HG02623 (cell line): ENCODE results near the gene NCKAP5.

Experiments
- ATAC-seq: cut with Tn5 transposase; IDR thresholded peaks from one replicate; pipeline ENCODE4 v1.9.1; 2021; ENCODE audit warnings: moderate library complexity; ENCODE audit not compliant: unreplicated experiment

The NCKAP5 gene

DNA sequence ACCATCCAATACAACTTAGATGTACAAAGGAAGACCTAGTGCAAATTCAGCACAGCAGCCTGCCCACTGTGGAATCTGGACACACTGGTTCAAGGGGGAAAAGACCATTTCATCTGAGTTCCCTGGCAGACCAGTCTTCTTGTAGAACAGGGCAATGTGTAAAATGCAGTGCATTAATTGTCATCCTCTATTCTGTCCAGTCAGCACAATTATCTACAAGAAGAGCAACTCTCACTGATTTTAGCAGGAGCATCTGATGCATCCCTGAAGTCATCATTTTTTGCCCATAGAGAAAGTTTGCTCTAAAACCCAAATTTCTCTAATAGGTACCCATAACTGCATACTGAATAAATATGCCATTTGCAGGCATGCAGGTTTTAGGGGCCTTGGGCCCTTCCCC, 816.4 kb downstream of the NCKAP5 start:
- ATAC-seq = no peak

DNA sequence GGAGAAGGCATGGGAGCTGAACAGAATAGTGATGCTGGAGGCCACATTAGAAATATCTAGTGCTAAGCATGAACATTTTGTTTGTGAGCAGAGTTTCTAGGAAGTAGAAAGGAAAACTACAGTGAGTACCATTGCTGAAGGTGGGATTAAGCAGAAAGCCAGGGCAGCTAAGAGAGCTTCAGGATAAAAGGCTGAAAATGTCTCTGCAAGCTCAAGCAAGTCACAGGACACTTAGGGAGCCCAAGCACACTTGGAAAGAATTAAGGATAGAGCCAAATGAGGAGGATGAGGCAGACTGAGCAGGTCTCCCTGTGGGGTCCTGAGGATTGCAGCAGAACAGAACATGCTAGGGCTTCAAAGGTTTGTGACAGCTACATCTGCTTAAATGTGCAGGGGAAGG, 817.7 kb downstream of the NCKAP5 start:
- no peak for ATAC-seq

GRCh38 chr2:132747046-132747445, 821.2 kb downstream of the NCKAP5 start:
- ATAC-seq = no peak

- no peak for ATAC-seq
Observed at GRCh38 chr2:132741754-132742153, 826.5 kb downstream of the NCKAP5 start.

GRCh38 chr2:132740081-132740720, 828.1 kb downstream of the NCKAP5 start:
- ATAC-seq = no peak

DNA sequence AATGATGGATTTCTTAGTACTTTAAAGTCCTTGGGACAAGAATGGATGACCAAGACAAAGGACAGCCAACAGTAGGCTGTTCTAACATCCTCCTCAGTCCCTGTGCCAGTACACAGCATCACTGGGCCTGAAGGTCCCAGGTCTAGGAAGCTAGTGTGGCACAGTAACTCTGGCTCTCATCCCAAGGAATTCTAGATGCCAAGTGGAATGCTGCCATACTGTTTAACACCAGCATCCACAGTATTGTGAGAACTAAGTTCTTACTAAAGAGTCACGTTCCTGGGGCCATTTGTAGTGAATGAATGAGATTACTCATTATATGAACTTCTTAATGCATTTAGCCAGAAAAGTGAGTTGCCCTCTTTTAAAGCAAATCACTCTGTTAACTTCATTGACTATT, 830.0 kb downstream of the NCKAP5 start:
- ATAC-seq = no peak

DNA sequence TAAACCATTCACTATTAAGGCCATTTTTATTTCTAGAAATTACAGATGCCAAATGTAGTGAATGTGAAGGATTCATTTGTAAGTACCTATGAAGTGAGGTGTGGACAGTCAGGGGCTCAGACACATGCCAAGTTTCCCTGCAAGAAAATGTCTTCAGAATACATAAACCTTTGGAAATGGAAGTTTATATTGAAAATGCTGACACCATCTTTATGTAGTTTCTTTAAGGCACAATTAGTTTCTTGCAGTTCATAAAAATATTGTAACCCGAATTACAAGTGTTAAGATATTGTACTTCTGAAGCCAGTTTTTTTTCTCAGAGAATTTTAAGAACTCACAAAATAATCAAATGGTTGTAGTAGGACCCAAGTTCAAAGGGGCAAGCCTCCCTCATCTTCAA, 832.2 kb downstream of the NCKAP5 start:
- ATAC-seq = no peak

- no peak for ATAC-seq
Observed at GRCh38 chr2:132734961-132735360, 833.3 kb downstream of the NCKAP5 start.

DNA sequence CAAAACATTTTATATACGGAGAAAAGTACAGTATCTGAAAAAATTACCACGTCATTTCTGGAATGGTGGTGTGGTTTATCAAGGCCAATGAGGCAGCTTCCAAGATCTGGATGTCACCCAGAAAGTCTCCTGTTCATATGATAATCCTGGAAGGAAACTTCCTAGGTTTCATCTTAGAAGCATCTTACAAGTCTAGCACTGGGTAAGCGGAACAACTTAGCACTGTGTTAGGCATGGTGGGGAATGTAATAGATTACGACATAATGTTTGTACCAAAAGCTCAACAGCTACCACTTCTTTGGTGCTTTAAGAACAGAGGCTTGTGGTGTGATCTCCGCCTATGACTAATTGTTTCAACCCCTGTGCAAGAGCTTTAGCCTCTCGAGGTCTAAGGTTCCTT, 835.2 kb downstream of the NCKAP5 start:
- ATAC-seq = no peak

GRCh38 chr2:132732694-132733093, 835.6 kb downstream of the NCKAP5 start:
- ATAC-seq = no peak

DNA sequence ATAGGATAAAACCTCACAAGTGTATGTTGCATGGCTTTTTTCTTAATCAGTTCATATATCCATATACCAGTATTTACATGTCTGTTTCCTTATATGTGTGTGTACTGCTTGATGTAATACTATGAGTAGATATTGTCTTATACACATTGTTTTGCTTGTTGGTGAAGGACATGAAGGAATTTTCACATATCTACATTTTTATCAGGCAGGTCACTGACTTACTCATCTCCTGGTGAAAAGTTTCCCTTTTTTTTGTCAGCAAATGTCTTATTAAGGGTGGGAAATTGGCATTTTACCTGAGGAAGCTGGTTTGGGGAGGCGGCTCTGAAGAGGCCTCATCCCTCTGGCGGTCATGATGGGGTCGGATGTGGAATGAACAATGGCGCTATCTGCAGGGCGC, 836.8 kb downstream of the NCKAP5 start:
- no peak for ATAC-seq

- ATAC-seq = no peak
Observed at GRCh38 chr2:132730611-132731010, 837.7 kb downstream of the NCKAP5 start.

GRCh38 chr2:132729522-132729921, 838.7 kb downstream of the NCKAP5 start:
- ATAC-seq = no peak

- no peak for ATAC-seq
Observed at GRCh38 chr2:132726155-132726554, 842.1 kb downstream of the NCKAP5 start.

- no peak for ATAC-seq
Observed at GRCh38 chr2:132725748-132726147, 842.5 kb downstream of the NCKAP5 start.

- ATAC-seq = no peak
Observed at GRCh38 chr2:132725148-132725547, 843.1 kb downstream of the NCKAP5 start.

- no peak for ATAC-seq
Observed at GRCh38 chr2:132721938-132722337, 846.3 kb downstream of the NCKAP5 start.

DNA sequence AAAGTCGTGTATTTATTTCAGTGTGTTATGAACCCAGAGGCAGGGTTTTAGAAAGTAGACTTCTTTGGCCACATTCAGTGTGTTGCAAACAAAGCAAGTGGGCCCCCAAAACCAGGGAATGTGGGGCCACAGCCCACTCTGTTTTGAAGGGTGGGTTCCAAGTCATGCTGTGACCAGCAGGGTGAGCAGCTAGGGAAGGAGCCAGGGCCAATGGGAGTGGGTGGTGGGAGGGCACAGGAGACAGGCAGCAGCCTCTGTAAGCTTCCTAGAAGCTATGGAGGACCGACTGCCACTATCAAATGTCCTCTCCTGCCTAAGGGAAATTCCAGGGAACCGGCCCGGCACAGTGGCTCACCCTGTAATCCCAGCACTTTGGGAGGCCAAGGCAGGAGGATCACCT, 847.9 kb downstream of the NCKAP5 start:
- no peak for ATAC-seq

DNA sequence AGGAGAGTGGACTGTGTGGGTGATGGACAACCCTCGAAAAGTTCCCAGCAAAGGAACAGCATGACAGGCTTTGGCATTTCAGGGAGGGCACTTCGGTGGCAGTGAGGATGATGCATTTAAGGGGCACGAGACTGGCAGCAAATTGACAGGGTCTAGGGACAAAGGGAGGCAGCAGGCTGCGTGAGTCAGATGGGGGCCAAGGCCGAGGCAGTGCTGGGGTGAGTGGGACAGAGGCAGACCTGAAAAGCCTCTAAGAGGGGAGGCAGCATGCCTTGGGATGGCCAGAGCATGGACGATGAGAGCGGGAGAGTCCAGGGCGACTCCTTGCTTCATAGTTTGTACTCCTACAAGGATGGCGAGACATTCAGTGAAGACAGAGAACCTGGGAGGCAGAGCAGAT, 848.8 kb downstream of the NCKAP5 start:
- no peak for ATAC-seq

DNA sequence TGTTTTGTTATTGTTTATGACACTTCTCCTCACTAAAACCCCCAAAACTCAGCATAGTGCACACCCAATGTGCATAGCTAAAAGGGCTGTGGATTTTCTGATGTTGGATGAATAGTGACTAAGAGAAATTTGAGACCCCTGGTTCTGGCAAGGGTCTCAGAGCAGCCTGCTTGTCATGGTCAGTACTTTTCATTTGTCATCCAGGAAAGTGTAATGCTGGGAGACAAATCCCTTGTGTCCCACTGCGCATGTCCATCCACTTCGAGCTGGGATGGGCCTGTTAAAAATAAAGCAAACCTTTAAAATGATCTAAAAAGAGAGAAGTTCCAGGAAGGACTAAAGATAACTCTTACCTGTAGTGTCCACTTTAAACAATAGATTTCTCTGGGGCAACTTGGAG, 851.3 kb downstream of the NCKAP5 start:
- ATAC-seq = no peak

- ATAC-seq = no peak
Observed at GRCh38 chr2:132715386-132716351, 852.6 kb downstream of the NCKAP5 start.

DNA sequence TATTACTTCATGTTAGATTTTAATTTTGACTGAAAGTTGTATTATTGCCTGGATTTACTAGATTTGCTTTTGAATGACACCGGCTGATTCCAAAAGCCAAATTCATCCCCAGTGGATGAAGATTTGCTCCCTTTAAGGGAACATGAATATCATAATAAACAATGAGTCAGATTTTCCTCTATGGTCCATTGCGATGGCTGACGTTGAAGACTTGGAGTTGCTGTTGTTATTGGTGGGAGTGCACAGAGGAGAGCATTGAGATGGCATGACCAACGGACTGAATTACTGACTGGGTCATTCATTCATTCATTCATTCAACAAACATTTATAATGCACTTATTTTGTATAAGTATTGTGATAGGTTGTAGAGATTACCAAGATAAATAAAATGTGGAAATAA, 864.9 kb downstream of the NCKAP5 start:
- ATAC-seq = no peak
